GM18511 (cell line): Measurements from ENCODE around the gene PIEZO2.
"Not testable (repeated sequence)": the region's sequence is repeated elsewhere in the genome, so short reads cannot be mapped to it uniquely, and the experiment has no call there.

Experiments
- ATAC-seq: cut with Tn5 transposase; IDR thresholded peaks from one replicate; pipeline ENCODE4 v1.9.1; 2021; ENCODE audit warnings: mild to moderate bottlenecking, moderate library complexity; ENCODE audit not compliant: unreplicated experiment

PIEZO2 gene

DNA sequence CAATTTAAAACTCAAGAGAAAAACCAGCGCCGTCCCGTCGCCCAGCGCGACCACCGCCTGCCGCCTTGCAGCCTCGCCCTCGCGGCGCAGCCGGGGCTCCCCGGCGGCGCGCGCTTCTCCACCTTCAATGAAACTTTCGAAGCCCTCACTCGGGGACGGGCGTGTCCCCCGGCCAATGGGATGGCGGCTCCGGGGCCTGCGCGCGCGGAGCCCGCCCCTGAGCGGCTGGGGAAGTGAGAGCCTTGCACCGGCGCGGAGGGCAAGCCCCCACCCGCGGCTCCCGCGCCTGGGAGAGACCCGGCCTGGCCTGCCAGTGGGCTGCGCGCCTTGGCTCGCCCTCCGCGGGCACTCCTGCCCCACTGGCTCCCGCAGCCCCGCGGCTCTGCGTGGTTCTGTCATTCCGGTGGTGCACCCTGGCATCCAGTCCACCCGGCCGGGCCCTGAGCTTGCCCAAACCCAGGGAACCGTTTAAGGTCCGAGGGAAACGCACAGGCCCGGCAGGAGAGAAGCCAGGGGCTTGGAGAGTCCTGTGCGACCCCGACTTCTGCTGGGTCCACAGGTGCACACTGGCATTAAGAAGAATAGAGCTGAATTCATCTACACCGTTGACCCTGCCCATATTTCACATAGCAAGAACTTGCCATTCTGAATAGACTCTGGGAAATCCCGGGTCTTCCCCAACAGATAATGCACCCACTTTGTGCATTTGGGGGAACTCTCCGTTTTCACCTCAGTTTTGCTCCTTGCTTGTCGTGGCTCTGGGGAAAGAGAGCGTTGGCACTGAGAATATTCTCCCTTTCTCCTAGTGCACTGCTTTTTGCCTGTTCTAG lies at the start of gene PIEZO2:
PIEZO2 (minus strand) TSS at position 129 of the 830 bp plus-strand sequence. CDS start 981 bp downstream, outside the sequence.
- peak; percentile 88 for ATAC-seq

DNA sequence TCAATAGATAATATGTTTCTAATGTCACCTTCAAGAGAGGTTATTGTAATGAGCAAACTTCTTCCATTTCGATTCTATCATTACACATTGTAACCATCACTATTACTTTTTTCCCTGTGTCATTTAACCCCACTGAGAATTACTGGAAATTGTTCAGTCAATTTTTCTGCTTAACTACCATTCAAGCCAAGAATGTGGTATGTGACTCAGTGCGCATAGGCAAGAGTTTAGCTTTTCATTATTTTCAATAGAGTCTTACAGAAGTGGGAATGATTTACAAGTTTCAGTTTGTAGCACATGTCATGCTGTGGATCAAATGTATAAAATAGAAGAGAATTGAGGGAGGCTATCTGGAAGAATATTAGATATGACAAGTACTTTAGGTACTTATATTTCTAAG lies 34.3 kb upstream of the PIEZO2 start:
- ATAC-seq, result no peak

DNA sequence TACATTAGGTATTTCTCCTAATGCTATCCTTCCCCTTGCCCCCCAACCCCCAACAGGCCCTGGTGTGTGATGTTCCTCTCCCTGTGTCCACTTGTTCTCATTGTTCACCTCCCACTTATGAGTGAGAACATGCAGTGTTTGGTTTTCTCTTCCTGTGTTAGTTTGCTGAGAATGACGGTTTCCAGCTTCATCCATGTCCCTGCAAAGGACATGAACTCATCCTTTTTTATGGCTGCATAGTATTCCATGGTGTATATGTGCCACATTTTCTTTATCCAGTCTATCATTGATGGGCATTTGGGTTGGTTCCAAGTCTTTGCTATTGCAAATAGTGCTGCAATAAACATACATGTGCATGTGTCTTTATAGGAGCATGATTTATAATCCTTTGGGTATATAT lies 32.3 kb upstream of the PIEZO2 start:
- ATAC-seq, result not testable (repeated sequence)

DNA sequence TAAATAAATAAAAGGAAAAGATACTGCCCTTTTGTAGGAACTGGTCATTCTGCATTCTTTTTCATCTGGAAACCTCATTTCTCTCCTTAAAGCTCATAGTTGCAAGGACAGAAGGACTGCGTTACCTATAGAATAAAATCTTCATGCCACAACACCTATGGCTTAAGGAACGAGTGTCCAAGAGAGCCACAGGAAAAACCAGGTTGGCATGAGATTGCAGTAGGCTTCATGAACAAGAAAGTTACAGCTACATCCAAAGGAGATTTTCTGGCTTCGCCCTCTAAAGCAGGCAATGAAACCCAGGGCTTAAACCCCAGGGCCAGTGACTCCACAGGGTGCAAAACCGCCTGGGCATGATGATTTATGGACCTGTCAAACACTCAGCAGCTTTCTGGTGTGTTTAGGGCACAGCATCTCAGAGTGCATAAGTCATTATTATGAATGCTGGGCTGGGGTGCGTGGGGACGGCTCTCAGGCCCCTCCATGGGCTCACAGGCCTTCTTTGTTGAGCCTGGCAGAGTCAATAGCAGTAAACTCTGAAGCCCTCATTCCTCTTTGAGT lies 30.7 kb upstream of the PIEZO2 start:
- ATAC-seq, result no peak

DNA sequence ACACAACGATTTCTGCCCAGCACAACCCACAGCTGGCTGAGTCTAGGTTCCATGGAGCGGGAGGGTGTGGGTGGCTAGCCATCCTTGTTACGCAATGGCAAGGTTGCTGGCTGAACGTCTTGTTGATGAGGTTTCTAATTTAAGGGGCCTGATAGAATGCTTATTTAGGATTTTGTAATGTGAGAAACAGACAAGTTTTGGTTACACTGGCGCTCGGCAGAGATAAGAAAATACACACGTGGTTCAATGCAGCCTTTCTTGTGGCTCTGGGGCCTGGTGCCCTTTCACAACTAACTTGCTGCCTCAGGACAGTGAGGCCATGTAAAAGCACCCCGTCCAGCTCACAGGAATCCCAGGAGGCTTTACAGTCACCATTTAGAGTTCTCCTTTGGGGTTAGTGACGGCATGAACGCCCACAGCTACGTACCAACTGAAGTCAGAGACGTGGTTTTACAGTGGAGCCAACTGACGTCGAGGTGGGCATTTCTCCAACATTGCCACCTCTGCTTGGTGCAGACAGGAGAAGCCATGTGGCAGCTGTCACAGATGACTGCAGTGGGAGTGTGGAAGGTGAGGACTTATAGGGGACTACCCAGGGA lies 29.7 kb upstream of the PIEZO2 start:
- ATAC-seq, result no peak

DNA sequence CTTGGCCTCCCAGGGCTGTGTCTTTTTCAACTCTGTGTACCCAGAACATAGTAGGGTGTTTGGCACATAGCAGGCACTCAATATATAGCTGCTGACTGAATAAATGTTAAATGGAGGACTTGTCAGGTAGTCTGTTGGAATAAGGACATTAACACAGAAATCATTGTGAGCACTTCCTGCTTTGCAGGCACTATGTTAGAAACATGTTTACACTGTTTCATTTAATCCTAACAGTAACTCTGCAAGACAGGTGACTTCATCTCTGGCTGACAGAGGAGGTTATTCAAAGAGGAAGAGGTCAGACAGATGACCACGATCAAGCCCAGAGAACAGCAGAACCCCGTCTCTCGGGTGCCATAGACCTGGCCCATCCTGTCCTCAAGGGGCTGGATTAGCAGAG lies 28.0 kb upstream of the PIEZO2 start:
- no peak for ATAC-seq

DNA sequence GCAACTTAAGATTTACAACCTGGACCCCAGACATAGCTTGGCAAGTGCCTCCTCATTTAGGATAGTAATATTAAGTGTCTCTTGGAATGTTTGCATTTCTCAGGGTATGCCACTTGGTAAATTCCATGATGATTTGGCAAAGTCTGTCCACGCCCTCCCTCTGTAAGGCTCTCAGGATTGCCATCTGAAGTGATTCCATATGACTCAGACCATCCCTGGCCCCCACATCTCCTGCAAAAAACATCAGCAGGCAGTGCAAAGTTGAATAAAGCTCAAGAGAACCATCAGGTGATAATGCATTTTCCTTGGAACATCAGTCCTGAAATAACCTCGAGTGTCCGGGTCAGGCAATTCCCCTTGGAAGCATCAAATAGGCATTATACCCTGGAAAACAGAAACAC lies 27.1 kb upstream of the PIEZO2 start:
- no peak for ATAC-seq

DNA sequence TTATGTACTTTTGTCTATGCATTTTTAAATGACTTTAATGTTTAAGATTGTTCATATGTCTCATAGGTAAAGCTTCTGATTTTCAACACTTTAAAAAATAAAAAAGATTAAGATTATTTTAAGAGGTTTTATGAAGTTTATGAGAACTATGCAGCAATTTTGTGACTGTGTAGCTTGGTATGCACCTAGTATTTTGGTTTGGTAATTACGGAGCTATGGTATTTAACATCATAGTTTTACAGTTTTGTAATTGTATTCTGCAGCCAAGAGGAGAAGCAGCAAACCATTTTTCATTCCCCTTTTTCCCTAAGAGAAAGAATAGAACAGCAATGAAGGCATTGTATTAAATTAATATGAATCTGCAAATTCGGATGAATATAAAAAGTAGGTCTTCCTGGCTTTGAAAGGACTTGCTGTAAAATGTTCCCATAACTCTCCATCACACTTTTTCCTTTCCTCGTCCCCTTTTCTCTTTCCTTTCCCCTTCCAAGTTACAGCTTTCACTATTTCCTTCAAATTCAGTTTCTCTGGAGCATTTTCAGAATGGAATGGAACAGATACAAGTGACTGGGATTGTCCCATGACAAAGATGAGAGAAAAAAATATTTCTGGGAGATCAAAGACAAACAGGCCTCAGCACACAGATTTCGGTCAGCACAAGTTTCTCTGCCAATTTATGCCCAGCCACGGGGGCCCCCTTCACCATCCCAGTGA lies 26.1 kb upstream of the PIEZO2 start:
- ATAC-seq, result no peak

DNA sequence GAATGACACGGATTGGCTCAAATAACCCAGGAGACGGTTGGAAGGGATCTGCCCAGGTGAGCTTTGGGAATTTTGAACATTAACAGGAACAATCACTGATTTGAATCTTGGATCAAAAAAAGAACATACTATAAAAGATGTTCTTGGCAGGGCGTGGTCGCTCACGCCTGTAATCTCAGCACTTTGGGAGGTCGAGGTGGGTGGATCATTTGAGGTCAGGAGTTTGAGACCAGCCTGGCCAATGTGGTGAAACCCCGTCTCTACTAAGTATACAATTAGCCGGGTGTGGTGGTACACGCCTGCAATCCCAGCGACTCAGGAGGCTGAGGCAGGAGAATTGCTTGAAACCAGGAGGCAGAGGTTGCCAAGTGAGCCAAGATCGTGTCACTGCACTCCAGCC lies 24.8 kb upstream of the PIEZO2 start:
- ATAC-seq, result not testable (repeated sequence)

DNA sequence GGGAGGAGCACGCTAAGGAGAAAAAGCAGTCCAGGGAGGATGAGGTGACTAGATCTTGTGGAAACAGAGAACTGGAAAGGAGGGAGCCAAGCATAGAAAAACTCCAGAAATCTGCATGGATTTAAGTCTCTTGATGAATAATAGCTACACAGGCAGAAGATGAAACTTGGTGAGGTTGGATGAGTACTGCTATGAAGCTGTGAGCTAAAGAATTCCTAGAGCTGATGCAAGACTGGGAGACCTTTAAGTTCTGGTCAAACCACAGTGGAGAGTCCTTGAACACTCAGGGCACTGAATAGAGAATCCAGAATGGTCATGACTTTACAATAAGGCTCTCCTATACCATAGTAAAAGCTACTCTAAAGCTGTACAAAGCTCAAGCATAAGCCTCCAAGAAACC lies 18.4 kb upstream of the PIEZO2 start:
- ATAC-seq, result no peak

DNA sequence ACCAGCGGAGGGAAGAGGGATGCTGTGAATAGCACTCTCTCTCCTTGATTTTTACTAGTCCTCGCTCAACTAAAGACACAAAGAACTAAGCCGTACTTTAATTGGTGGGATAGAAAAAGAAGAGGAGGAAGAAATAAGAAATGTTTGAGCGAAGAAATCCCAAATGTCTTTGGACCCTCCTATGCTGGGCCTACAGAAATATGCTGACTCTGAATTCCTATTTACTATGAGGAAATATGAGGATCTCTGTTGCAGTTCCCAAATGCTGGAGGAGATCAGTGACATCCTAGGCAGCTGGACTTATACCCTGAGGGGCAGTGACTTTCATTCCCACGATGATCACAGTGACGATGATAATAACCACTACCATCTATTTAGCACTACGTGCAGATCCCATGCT lies 16.6 kb upstream of the PIEZO2 start:
- ATAC-seq, result no peak

DNA sequence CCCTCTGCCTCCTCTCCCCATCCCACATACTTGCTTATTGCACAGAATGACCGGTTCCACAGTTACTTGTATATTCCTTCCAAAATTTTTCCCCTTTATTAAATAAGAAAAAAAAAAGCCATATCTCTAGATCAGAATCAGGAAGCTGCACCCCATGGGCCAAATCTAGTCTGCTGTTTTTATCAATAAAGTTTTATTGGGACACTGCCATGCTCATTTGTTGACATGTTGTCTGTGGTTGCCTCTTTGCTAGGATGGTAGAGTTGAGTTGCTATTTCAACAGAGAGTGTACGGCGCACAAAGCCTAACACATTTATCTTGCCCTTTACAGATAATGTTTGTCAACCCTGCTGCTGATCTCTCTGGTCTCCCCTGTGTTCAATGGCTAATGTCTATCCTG lies 15.8 kb upstream of the PIEZO2 start:
- ATAC-seq, result no peak

DNA sequence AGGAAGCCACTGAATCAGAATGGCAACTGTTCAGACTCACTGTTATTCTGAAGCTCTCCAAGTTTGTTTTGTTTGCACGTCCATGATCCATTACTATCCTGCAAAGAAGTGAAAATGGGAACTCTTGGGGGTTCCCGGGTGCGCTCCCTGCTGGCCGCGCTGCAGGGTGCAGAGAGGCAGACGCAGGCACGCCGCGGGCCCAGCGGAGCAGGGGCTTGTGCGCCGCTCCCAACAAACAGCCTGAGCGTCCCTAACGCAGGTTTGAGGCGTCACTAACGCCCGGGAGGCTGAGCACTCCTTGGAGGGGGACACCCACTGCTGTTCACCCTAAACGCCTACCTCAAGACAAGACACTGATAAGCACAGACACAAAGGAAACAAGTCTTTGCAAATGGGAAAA lies 14.3 kb upstream of the PIEZO2 start:
- no peak for ATAC-seq

DNA sequence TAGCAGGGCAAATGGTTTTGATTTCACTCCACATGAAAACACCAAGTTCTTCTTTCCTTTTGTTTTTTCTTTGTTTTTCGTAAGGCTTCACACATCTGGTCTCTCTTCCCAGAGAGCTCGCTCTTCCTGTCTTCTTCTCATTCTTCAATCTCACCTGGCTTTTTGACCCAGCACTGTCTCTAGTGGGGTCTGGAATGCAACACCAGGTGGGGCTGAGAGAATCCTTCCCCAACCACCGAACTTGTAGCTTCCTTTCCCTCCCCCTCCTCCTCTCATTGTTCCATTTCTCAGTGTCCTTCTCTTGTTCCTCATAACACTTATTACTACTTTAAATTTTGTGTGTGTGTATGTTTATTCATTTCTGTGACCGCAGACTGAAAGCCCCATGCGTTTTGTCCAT lies 13.5 kb upstream of the PIEZO2 start:
- no peak for ATAC-seq

DNA sequence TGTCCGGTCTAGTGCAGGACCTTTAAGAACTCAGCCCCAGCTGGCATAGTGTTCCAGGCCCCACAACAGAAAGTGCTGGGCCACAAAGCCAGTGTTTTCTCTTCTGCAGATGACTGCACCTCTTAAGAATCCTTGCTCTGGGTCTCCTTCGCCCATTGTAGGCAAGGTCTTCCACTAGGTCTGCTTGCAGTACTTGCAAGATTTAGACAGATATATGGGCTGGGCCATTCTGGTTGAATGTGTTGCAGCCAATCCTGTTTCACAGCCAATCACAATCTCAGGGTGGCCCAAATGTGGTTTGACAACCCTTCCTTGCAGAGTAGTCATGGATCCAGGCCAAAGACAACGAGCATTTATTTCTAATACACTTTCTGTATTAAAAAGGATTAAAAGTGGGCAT lies 13.1 kb upstream of the PIEZO2 start:
- no peak for ATAC-seq

DNA sequence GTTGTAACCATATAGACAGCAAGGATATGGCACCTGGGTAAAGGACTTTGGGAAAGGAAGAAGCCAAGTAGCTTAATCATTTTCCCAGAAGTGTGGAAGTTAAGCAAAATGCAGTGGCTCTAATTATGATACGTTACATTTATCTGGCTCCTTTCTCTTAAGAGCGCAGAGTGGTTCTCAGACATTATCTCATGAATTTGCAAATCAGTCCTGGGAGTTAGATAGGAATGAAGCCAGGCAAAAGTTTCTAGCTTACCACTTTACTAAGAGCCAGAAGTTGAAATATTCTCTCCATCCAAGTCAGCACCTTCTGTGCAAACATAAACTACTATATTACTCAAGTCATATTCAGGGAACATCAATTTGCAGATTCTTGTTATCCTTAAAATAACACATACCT lies 10.9 kb upstream of the PIEZO2 start:
- no peak for ATAC-seq

DNA sequence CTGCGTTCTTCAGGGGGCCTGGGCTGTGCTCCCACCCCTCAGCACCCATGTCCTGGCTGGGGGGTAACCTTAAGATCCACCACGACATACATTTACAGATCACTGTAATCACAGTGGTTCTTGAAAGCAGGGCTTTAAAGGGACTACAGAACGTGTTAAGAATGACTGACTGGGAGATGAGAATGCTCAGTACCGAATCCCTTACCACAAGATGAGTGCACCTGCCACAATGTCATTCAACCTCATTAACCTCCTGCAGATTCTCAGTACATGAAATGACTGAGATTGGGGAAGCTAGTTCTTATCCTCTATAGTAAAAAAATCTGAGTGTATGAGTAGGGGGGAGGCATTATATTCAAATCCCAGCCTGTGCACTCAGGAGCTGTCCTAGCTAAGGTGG lies 10.5 kb upstream of the PIEZO2 start:
- no peak for ATAC-seq

DNA sequence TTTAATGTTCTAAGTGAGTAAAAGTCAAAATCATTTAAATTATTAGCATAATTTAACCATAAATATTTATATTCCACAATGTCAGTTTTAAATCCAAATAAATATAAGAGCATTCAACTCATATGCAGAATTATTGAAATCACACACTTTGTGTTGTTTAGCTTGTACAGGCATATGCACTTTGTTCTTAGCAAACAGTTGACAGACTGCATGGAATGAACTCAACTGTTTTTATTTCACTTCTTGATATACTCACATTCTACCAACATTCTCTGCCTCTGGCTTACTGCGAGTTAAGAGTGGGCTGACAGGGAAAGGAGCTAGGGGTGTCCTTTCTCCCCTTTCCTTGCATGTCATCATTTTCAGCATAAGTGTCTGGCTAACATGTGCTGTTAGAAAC lies 7.6 kb upstream of the PIEZO2 start:
- no peak for ATAC-seq

DNA sequence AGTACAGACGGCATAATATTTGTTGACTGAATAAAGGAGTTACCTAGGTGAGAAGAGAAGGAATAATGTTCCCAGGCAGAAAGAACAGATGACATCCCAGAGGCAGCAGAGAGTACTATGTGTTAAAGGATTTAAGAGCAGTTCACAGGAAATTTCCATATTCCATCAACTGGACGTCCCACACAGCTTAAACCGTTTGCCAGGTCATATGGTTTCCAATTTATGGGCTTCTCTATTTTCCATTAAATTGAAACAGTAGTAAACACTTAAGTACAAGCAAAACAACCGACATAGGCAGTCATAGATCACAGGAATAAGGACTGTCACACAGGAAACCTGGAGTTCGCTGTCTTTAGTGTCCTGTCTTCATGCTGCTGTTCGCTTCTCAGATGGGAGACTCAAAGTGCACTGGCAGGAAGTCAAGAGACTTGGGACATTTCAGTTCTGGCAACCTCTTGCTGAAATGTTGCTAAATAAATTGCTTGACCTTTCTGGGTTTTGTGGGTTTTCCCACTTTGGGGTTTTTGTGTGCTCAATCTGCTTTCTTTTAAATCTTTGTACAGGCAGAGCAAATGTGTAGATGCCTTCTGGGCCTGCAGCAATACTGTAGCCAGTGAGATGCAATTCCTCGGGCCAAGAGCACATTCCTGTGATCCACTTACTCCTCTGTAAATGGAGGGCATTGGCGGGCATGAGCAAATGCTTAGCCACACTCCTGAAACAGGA lies 5.8 kb upstream of the PIEZO2 start:
- no peak for ATAC-seq

DNA sequence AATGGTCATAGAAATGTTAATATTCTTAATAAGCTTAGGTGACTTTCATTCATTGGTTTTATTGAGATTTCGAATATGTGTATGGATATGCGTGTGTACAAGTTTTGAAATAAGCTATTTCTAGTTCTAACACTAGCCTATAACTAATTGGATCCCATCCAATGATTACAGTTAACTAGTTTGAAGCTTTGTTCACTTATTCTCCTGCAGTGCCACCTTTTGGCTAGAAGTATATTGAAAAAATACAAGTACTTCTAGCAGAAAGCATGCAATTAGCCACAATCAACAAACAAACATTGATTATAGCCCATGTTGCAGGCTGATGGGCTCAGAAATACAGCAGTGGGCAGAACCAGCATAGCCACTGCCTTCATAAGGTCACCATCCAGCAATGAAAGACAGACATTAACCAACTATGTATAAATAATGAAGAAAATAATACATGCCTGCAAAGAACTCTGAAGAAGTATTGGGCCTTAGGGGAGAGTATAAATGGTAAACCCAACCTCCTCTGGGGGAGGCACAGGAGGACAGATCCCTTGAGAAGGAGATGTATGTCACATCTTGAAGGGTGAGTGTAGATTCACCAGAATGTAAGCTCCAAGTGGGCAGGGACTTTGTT lies 5.1 kb upstream of the PIEZO2 start:
- no peak for ATAC-seq

DNA sequence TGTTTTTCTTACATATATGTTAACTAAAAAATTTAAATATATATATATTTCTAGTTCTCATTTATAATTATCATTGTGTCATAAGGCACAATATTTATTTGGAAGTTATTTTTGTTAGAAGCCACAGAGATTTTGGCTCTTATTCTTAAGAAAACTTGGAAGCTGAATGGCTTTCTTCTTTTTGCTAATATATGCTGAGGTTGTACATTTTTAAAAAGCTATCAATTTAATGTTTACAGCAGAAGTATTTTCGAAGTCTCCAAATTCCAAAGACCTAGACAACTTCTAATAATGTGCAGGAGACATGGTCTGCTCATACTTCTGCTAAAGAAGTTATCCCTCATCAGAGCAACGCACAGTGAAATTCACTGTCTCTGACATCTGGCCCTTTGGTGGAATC lies 3.7 kb upstream of the PIEZO2 start:
- ATAC-seq, result no peak
